IPS-20b (cell line): ENCODE data around the gene GNAS.

ENCODE experiments used
- H3K27ac ChIP-seq: one replicate; pipeline ENCODE4 v1.5.1; 2013; ENCODE audit warnings: low read length
- H3K27me3 ChIP-seq: 2 replicates; pipeline ENCODE4 v1.6.1; 2013; ENCODE audit warnings: mild to moderate bottlenecking, low read length, inconsistent platforms; ENCODE audit not compliant: insufficient read depth
- H3K36me3 ChIP-seq: 2 replicates; pipeline ENCODE4 v1.6.1; 2013; ENCODE audit warnings: low read depth, mild to moderate bottlenecking, inconsistent platforms, low read length, moderate library complexity; ENCODE audit not compliant: insufficient read depth
- H3K4me1 ChIP-seq: 2 replicates; pipeline ENCODE4 v1.6.1; 2013; ENCODE audit warnings: mild to moderate bottlenecking, control low read depth, inconsistent platforms, low read length, moderate library complexity; ENCODE audit not compliant: insufficient read depth
- H3K4me3 ChIP-seq: 2 replicates; pipeline ENCODE4 v1.5.1; 2013; ENCODE audit warnings: mild to moderate bottlenecking, low read length, inconsistent platforms
- H3K9ac ChIP-seq: 2 replicates; pipeline ENCODE4 v1.6.1; 2013; ENCODE audit warnings: low read depth, mild to moderate bottlenecking, inconsistent platforms, low read length, moderate library complexity
- H3K9me3 ChIP-seq: 2 replicates; pipeline ENCODE4 v1.6.1; 2013; ENCODE audit warnings: mild to moderate bottlenecking, low read depth, low read length, inconsistent platforms; ENCODE audit not compliant: insufficient read depth

GNAS gene

GRCh38 chr20:58922036-58922435 lies 69.5 kb downstream of the GNAS start:
- no peaks in the 10 kb centered on the region for H3K9me3 ChIP-seq
- H3K27ac ChIP-seq, result no peak overlapping the region
- no peaks in the 10 kb centered on the region for H3K4me1 ChIP-seq
- no peak overlapping the region for H3K4me3 ChIP-seq
- H3K27me3 ChIP-seq, result no peaks in the 10 kb centered on the region
- H3K36me3 ChIP-seq, result no peaks in the 10 kb centered on the region
- no peak overlapping the region for H3K9ac ChIP-seq

- no peaks in the 10 kb centered on the region for H3K9me3 ChIP-seq
- no peaks in the 10 kb centered on the region for H3K36me3 ChIP-seq
- H3K27me3 ChIP-seq, result no peaks in the 10 kb centered on the region
- H3K4me1 ChIP-seq, result no peaks in the 10 kb centered on the region
- H3K27ac ChIP-seq, result no peak overlapping the region
- H3K9ac ChIP-seq, result no peak overlapping the region
- H3K4me3 ChIP-seq, result no peak overlapping the region
Measured at GRCh38 chr20:58923117-58923712, 70.7 kb downstream of the GNAS start.

GRCh38 chr20:58926802-58927489 lies 74.4 kb downstream of the GNAS start:
- H3K36me3 ChIP-seq, result no peaks in the 10 kb centered on the region
- no peak overlapping the region for H3K9ac ChIP-seq
- H3K9me3 ChIP-seq, result no peaks in the 10 kb centered on the region
- no peaks in the 10 kb centered on the region for H3K27me3 ChIP-seq
- H3K4me3 ChIP-seq, result no peak overlapping the region
- no peak overlapping the region for H3K27ac ChIP-seq
- no peaks in the 10 kb centered on the region for H3K4me1 ChIP-seq

- no peak overlapping the region for H3K27ac ChIP-seq
- H3K4me1 ChIP-seq, result no peaks in the 10 kb centered on the region
- no peak overlapping the region for H3K9ac ChIP-seq
- no peaks in the 10 kb centered on the region for H3K36me3 ChIP-seq
- no peak overlapping the region for H3K4me3 ChIP-seq
- H3K27me3 ChIP-seq, result no peaks in the 10 kb centered on the region
- no peaks in the 10 kb centered on the region for H3K9me3 ChIP-seq
Measured at GRCh38 chr20:58927490-58928061, 75.1 kb downstream of the GNAS start.

GRCh38 chr20:58930496-58930895 lies 78.0 kb downstream of the GNAS start:
- Histone ChIP-seq H3K27me3 (no peaks in the 10 kb centered on the region), H3K27ac (no peak overlapping the region), H3K36me3 (no peaks in the 10 kb centered on the region), H3K4me1 (no peaks in the 10 kb centered on the region), H3K4me3 (no peak overlapping the region), H3K9ac (no peak overlapping the region), H3K9me3 (no peaks in the 10 kb centered on the region)

- no peak overlapping the region for H3K27ac ChIP-seq
- peaks cover 6% of the 10 kb centered on the region; the same call in 1 of the 2 replicates for H3K9me3 ChIP-seq
- H3K27me3 ChIP-seq, result no peaks in the 10 kb centered on the region
- H3K4me1 ChIP-seq, result no peaks in the 10 kb centered on the region
- H3K4me3 ChIP-seq, result no peak overlapping the region
- no peaks in the 10 kb centered on the region for H3K36me3 ChIP-seq
- no peak overlapping the region for H3K9ac ChIP-seq
Measured at GRCh38 chr20:58932170-58932569, 79.7 kb downstream of the GNAS start.

- H3K4me3 ChIP-seq, result no peak overlapping the region
- no peaks in the 10 kb centered on the region for H3K36me3 ChIP-seq
- H3K27ac ChIP-seq, result no peak overlapping the region
- H3K9me3 ChIP-seq, result peaks cover 6% of the 10 kb centered on the region; the same call in 1 of the 2 replicates
- H3K4me1 ChIP-seq, result no peaks in the 10 kb centered on the region
- no peaks in the 10 kb centered on the region for H3K27me3 ChIP-seq
- H3K9ac ChIP-seq, result no peak overlapping the region
Measured at GRCh38 chr20:58938078-58938477, 85.6 kb downstream of the GNAS start.

GRCh38 chr20:58938541-58938940 lies 86.0 kb downstream of the GNAS start:
- Histone ChIP-seq H3K9ac (no peak overlapping the region), H3K4me3 (no peak overlapping the region), H3K36me3 (no peaks in the 10 kb centered on the region), H3K9me3 (peaks cover 6% of the 10 kb centered on the region; the same call in 1 of the 2 replicates), H3K4me1 (no peaks in the 10 kb centered on the region), H3K27me3 (no peaks in the 10 kb centered on the region), H3K27ac (no peak overlapping the region)

- no peaks in the 10 kb centered on the region for H3K27me3 ChIP-seq
- H3K4me1 ChIP-seq, result no peaks in the 10 kb centered on the region
- H3K27ac ChIP-seq, result no peak overlapping the region
- no peak overlapping the region for H3K4me3 ChIP-seq
- no peak overlapping the region for H3K9ac ChIP-seq
- H3K9me3 ChIP-seq, result 0 out of 2 replicates have a peak, but pooled peaks cover under 1% of the 10 kb centered on the region
- no peaks in the 10 kb centered on the region for H3K36me3 ChIP-seq
Measured at GRCh38 chr20:58941471-58941870, 89.0 kb downstream of the GNAS start.

- H3K36me3 ChIP-seq, result no peaks in the 10 kb centered on the region
- no peak overlapping the region for H3K27ac ChIP-seq
- no peak overlapping the region for H3K4me3 ChIP-seq
- H3K4me1 ChIP-seq, result no peaks in the 10 kb centered on the region
- H3K27me3 ChIP-seq, result no peaks in the 10 kb centered on the region
- H3K9ac ChIP-seq, result no peak overlapping the region
- no peaks in the 10 kb centered on the region for H3K9me3 ChIP-seq
Measured at GRCh38 chr20:58942549-58942948, 90.0 kb downstream of the GNAS start.

GRCh38 chr20:58944610-58945009 lies 92.1 kb downstream of the GNAS start:
- H3K9ac ChIP-seq, result no peak overlapping the region
- H3K4me3 ChIP-seq, result no peak overlapping the region
- H3K27ac ChIP-seq, result no peak overlapping the region
- no peaks in the 10 kb centered on the region for H3K4me1 ChIP-seq
- H3K36me3 ChIP-seq, result no peaks in the 10 kb centered on the region
- H3K9me3 ChIP-seq, result no peaks in the 10 kb centered on the region
- no peaks in the 10 kb centered on the region for H3K27me3 ChIP-seq
